HCT116 (cell line): ENCODE results near the gene MXI1. TPM values are rescaled to one million over a fixed set of nuclear protein-coding genes. Genes with fewer than 3 reads are reported as not detected.

ENCODE experiments used
- ATAC-seq: fragments of 200-7000 bp; cut with Tn5 transposase; 2 replicates; pipeline ENCODE4 v1.9.1; 2020; ENCODE audit warnings: mild to moderate bottlenecking, moderate library complexity
- BruUV-seq: library from RNA; stranded (reverse); fragments of 400-500 nt; replicated peaks from 2 replicates; lab custom pipeline; 2021; lab: Mats Ljungman, UMichigan
- CTCF ChIA-PET: fragments of 300-600 bp; sonication (Branson Sonifier 250); formaldehyde crosslinking; loops from one replicate; lab custom pipeline; 2021; ENCODE audit warnings: antibody characterized with exemption; lab: Charles Lee
- POLR2A ChIA-PET: fragments of 300-600, 350-600 bp; sonication (Branson Sonifier 250); formaldehyde crosslinking; loops from one replicate; lab custom pipeline; 2021; ENCODE audit warnings: antibody characterized with exemption; lab: Charles Lee
- RAD21 ChIA-PET, 2 experiments: fragments of 300-600 bp; sonication (Branson Sonifier 250); formaldehyde crosslinking; loops; one replicate each; lab custom pipeline; 2023; ENCODE audit warnings: low total read pairs in 2 of 2; ENCODE audit not compliant: uncharacterized antibody in 2 of 2, unreplicated experiment in 2 of 2, low non-redundant PET in 1 of 2; lab: Charles Lee
- DNase-seq: peaks from one replicate; pipeline ENCODE4 v3.0.0-alpha.2; 2010; ENCODE audit warnings: low read depth, low spot score
- H2AFZ ChIP-seq: fragments of 200-600 bp; shearing (Covaris generic), sonication (generic); 2 replicates; pipeline ENCODE4 v1.6.1; 2017; ENCODE audit warnings: low read depth, mixed run types, mixed read lengths, antibody characterized with exemption, low read length; ENCODE audit not compliant: poor library complexity, severe bottlenecking
- H3K27ac ChIP-seq: 2 replicates; pipeline ENCODE4 v1.5.1; 2012; ENCODE audit warnings: low read depth, low read length
- H3K27me3 ChIP-seq: fragments of 200-600 bp; sonication (generic); 2 replicates; pipeline ENCODE4 v1.6.1; 2016; ENCODE audit warnings: mixed run types, low read length, mixed read lengths; ENCODE audit not compliant: insufficient read depth
- H3K36me3 ChIP-seq, 2 experiments: fragments of 200-500 bp in 1 of 2; fragments of 200-600 bp in 1 of 2; sonication (Bioruptor generic) in 1 of 2; sonication (generic) in 1 of 2; 2 replicates each; pipeline versions ENCODE4 v1.5.1 to v1.6.1; 2014 to 2016; ENCODE audit warnings: low read length in 2 of 2, inconsistent platforms in 1 of 2, mixed read lengths in 1 of 2, mixed run types in 1 of 2; ENCODE audit not compliant: insufficient read depth in 2 of 2, control insufficient read depth in 1 of 2
- H3K4me1 ChIP-seq, 2 experiments: fragments of 200-600 bp in 1 of 2; sonication (generic) in 1 of 2; 2 replicates each; pipeline versions ENCODE4 v1.5.1 to v1.6.1; 2012 to 2017; ENCODE audit warnings: low read length in 2 of 2, inconsistent platforms in 1 of 2, mild to moderate bottlenecking in 1 of 2, mixed read lengths in 1 of 2, mixed run types in 1 of 2, moderate library complexity in 1 of 2; ENCODE audit not compliant: insufficient read depth in 2 of 2, control insufficient read depth in 1 of 2
- H3K4me2 ChIP-seq: fragments of 200-600 bp; sonication (generic); 2 replicates; pipeline ENCODE4 v1.6.1; 2017; ENCODE audit warnings: mixed run types, low read length, mixed read lengths
- H3K4me3 ChIP-seq, 2 experiments: fragments of 200-600 bp in 1 of 2; sonication (generic) in 1 of 2; replicated peaks in 1 of 2; 2 replicates each; pipeline ENCODE4 v1.5.1; 2011 to 2016; ENCODE audit warnings: low read length in 2 of 2, control low read depth in 1 of 2, low read depth in 1 of 2, mild to moderate bottlenecking in 1 of 2, mixed read lengths in 1 of 2, mixed run types in 1 of 2
- H3K79me2 ChIP-seq: fragments of 200-600 bp; sonication (generic); 2 replicates; pipeline ENCODE4 v1.6.1; 2017; ENCODE audit warnings: mild to moderate bottlenecking, mixed run types, low read length, moderate library complexity, mixed read lengths; ENCODE audit not compliant: insufficient read depth
- H3K9ac ChIP-seq: fragments of 200-600 bp; sonication (generic); 2 replicates; pipeline ENCODE4 v1.6.1; 2016; ENCODE audit warnings: low read length, mixed read lengths
- H3K9me2 ChIP-seq: fragments of 200-600 bp; sonication (generic), shearing (Covaris generic); 2 replicates; pipeline ENCODE4 v1.6.1; 2017; ENCODE audit warnings: mixed run types, mild to moderate bottlenecking, moderate library complexity; ENCODE audit not compliant: insufficient read depth
- H3K9me3 ChIP-seq, 2 experiments: fragments of 200-500 bp in 1 of 2; fragments of 200-600 bp in 1 of 2; sonication (Bioruptor generic) in 1 of 2; sonication (generic) in 1 of 2; 2 replicates each; pipeline ENCODE4 v1.6.1; 2014 to 2017; ENCODE audit warnings: low read length in 2 of 2, mixed read lengths in 2 of 2, inconsistent platforms in 1 of 2, low read depth in 1 of 2, mild to moderate bottlenecking in 1 of 2, mixed run types in 1 of 2, moderate library complexity in 1 of 2; ENCODE audit not compliant: control insufficient read depth in 1 of 2, insufficient read depth in 1 of 2
- H4K20me1 ChIP-seq: fragments of 200-600 bp; sonication (generic), shearing (Covaris generic); 2 replicates; pipeline ENCODE4 v1.6.1; 2017; ENCODE audit warnings: mixed run types, mild to moderate bottlenecking, moderate library complexity; ENCODE audit not compliant: insufficient read depth
- CBX3 ChIP-seq: IDR thresholded peaks from 2 replicates; pipeline ENCODE4 v1.6.1; 2012; ENCODE audit warnings: low read depth
- EZH2 ChIP-seq: fragments of 200-600 bp; sonication (generic); IDR thresholded peaks from 2 replicates; pipeline ENCODE4 v1.6.1; 2017; ENCODE audit warnings: antibody characterized with exemption, mixed run types
- FOSL1 ChIP-seq: IDR thresholded peaks from 2 replicates; pipeline ENCODE4 v1.6.1; 2012; ENCODE audit warnings: low read depth
- JUND ChIP-seq: IDR thresholded peaks from 2 replicates; pipeline ENCODE4 v1.6.1; 2012
- TCF7L2 ChIP-seq: IDR thresholded peaks from 2 replicates; pipeline ENCODE4 v1.7.0; 2011; ENCODE audit warnings: borderline replicate concordance, inconsistent platforms; ENCODE audit not compliant: insufficient read depth, insufficient read length; ENCODE audit errors: extremely low read depth
- ZFX ChIP-seq: fragments of 450-650 bp; IDR thresholded peaks from 2 replicates; pipeline ENCODE4 v1.6.1; 2017
- ZNF274 ChIP-seq: fragments of 200-500 bp; sonication (Bioruptor generic); IDR thresholded peaks from 2 replicates; pipeline ENCODE4 v1.6.1; 2014; ENCODE audit warnings: mild to moderate bottlenecking, low read depth, low read length, inconsistent platforms
- intact Hi-C: fragments of 100-400 bp; cut with micrococcal nuclease; formaldehyde crosslinking; loops from 2 replicates; pipeline ENCODE4 v1.10.0; 2022
- total RNA-seq: library from RNA; stranded (reverse); gene quantifications from one replicate; pipeline ENCODE4 v1.2.1, GENCODE V29; 2021; ENCODE audit not compliant: unreplicated experiment
- TF ChIP-seq, protein P1 (sequence below): IDR thresholded peaks from 2 replicates; pipeline ENCODE4 v1.6.1; 2012
- TF ChIP-seq, protein P2 (sequence below), 3 experiments: fragments of 200-600 bp in 1 of 3; sonication (generic) in 1 of 3; IDR thresholded peaks in 2 of 3; conservative IDR thresholded peaks in 1 of 3; 2 replicates each; pipeline ENCODE4 v1.5.1; 2012 to 2017; ENCODE audit warnings: low read depth in 2 of 3, low read length in 2 of 3, antibody characterized with exemption in 1 of 3, borderline replicate concordance in 1 of 3, control low read depth in 1 of 3, mild to moderate bottlenecking in 1 of 3, mixed read lengths in 1 of 3, mixed run types in 1 of 3, moderate library complexity in 1 of 3; ENCODE audit not compliant: insufficient read depth in 1 of 3
- TF ChIP-seq, protein P3 (sequence below): IDR thresholded peaks from 2 replicates; pipeline ENCODE4 v1.6.1; 2011; ENCODE audit warnings: mild to moderate bottlenecking, low read length, moderate library complexity; ENCODE audit not compliant: insufficient replicate concordance; ENCODE audit errors: extremely low read depth

The MXI1 gene
- total RNA-seq, 1 experiment from 2014 or later, result 57.0 TPM

DNA sequence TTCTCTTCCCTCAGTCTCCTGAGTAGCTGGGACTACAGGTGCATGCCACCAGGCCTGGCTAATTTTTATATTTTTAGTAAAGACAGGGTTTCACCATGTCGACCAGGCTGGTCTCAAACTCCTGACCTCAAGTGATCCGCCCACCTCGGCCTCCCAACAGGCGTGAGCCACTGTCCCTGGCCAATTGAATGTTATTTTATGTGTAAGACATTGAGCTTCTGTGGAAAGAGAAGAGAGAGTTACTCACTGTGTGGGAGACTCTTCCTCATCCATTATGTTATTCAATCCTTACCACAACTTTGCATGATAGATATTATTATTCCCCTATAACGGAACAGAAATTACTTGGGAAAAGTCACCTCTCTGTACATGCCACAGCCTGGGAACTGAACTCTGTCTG lies 32.6 kb upstream of the MXI1 start (continued):
- TF ChIP-seq, protein P1, sequence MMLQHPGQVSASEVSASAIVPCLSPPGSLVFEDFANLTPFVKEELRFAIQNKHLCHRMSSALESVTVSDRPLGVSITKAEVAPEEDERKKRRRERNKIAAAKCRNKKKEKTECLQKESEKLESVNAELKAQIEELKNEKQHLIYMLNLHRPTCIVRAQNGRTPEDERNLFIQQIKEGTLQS, result no peak
- TF ChIP-seq, protein P2, sequence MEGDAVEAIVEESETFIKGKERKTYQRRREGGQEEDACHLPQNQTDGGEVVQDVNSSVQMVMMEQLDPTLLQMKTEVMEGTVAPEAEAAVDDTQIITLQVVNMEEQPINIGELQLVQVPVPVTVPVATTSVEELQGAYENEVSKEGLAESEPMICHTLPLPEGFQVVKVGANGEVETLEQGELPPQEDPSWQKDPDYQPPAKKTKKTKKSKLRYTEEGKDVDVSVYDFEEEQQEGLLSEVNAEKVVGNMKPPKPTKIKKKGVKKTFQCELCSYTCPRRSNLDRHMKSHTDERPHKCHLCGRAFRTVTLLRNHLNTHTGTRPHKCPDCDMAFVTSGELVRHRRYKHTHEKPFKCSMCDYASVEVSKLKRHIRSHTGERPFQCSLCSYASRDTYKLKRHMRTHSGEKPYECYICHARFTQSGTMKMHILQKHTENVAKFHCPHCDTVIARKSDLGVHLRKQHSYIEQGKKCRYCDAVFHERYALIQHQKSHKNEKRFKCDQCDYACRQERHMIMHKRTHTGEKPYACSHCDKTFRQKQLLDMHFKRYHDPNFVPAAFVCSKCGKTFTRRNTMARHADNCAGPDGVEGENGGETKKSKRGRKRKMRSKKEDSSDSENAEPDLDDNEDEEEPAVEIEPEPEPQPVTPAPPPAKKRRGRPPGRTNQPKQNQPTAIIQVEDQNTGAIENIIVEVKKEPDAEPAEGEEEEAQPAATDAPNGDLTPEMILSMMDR (IDR thresholded peaks at IDR 0.05 in 2 of 3, conservative IDR thresholded peaks at IDR 0.05 in 1 of 3; ENCODE audit: borderline replicate concordance in 1 of 3, insufficient read depth in 1 of 3, low read depth in 2 of 3, low read length in 2 of 3), result no peak
- no peak for TF ChIP-seq JUND
- TF ChIP-seq ZNF274, result no peak
- no peak for TF ChIP-seq TCF7L2
- TF ChIP-seq, protein P3, sequence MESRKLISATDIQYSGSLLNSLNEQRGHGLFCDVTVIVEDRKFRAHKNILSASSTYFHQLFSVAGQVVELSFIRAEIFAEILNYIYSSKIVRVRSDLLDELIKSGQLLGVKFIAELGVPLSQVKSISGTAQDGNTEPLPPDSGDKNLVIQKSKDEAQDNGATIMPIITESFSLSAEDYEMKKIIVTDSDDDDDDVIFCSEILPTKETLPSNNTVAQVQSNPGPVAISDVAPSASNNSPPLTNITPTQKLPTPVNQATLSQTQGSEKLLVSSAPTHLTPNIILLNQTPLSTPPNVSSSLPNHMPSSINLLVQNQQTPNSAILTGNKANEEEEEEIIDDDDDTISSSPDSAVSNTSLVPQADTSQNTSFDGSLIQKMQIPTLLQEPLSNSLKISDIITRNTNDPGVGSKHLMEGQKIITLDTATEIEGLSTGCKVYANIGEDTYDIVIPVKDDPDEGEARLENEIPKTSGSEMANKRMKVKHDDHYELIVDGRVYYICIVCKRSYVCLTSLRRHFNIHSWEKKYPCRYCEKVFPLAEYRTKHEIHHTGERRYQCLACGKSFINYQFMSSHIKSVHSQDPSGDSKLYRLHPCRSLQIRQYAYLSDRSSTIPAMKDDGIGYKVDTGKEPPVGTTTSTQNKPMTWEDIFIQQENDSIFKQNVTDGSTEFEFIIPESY, result no peak
- TF ChIP-seq CBX3, result no peak

DNA sequence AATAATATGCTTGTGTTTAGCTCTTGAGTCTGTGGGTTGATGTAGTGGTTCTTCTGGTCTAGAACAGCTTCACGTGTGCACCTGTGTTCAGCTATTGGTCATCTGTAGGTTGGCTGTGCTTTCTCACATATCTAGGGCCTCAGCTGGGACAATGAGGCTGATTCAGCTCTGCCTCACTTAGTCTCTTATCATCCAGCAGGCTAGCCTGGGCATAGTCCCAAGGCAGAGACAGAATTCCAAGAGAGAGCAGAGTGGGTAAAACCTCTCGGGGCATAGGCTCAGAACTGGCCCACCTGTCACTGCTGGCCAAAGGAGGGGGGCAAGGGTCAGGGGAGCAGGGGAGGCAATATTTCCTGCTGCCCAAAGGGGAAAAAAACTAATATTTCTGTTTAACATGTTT lies 32.0 kb upstream of the MXI1 start:
- intact Hi-C loops, result no loop called here
- CTCF ChIA-PET, result interaction anchor here (1.5 to 1.6 kb wide), 2 partner anchors 31 to 291 kb away, joined by 3 read pairs; no protein-coding TSS in a partner anchor
- no peak overlapping the region for H2AFZ ChIP-seq
- H3K27me3 ChIP-seq, result no peaks in the 10 kb centered on the region
- H3K36me3 ChIP-seq, result no peaks in the 10 kb centered on the region
- no TSS peak for BruUV-seq
- TF ChIP-seq, protein P2 (IDR thresholded peaks at IDR 0.05 in 2 of 3, conservative IDR thresholded peaks at IDR 0.05 in 1 of 3; ENCODE audit: borderline replicate concordance in 1 of 3, insufficient read depth in 1 of 3, low read depth in 2 of 3, low read length in 2 of 3), result no peak
- TF ChIP-seq FOSL1, result no peak
- TF ChIP-seq ZNF274, result no peak
- TF ChIP-seq ZFX, result no peak
- TF ChIP-seq, protein P3, result no peak
- TF ChIP-seq EZH2, result no peak
- H4K20me1 ChIP-seq, result no peaks in the 10 kb centered on the region
- no peaks in the 10 kb centered on the region for H3K9me3 ChIP-seq
- DNase-seq (no peak), ATAC-seq (peak; percentile 32; the same call in 1 of the 2 replicates)
- peaks cover 0 to 10% of the 10 kb centered on the region in 2 experiments; a peak in 2 of 4 replicates for H3K4me1 ChIP-seq
- no peaks in the 10 kb centered on the region for H3K79me2 ChIP-seq
- no peak overlapping the region for H3K4me2 ChIP-seq
- no peak overlapping the region for H3K27ac ChIP-seq
- H3K4me3 ChIP-seq, result no peak overlapping the region
- POLR2A ChIA-PET, result no interaction called here
- RAD21 ChIA-PET, result no interaction called here
- H3K9ac ChIP-seq, result no peak overlapping the region
- no peaks in the 10 kb centered on the region for H3K9me2 ChIP-seq
